Stimulated activated CD8-positive, alpha-beta memory T cell treated with anti-CD3 and anti-CD28 coated beads, Interleukin-4, amount 100 ng/mL, for 48 hours (primary cell): Measurements from ENCODE around the gene PDE4D.
A peak's percentile ranks its signal among the peaks of the same experiment; 100 is the strongest.

Experiments
- DNase-seq: peaks from one replicate; pipeline ENCODE4 v3.0.0-alpha.2; 2020

The PDE4D gene

GRCh38 chr5:58934629-58935097, 958.9 kb downstream of the PDE4D start:
- no peak for DNase-seq

DNA sequence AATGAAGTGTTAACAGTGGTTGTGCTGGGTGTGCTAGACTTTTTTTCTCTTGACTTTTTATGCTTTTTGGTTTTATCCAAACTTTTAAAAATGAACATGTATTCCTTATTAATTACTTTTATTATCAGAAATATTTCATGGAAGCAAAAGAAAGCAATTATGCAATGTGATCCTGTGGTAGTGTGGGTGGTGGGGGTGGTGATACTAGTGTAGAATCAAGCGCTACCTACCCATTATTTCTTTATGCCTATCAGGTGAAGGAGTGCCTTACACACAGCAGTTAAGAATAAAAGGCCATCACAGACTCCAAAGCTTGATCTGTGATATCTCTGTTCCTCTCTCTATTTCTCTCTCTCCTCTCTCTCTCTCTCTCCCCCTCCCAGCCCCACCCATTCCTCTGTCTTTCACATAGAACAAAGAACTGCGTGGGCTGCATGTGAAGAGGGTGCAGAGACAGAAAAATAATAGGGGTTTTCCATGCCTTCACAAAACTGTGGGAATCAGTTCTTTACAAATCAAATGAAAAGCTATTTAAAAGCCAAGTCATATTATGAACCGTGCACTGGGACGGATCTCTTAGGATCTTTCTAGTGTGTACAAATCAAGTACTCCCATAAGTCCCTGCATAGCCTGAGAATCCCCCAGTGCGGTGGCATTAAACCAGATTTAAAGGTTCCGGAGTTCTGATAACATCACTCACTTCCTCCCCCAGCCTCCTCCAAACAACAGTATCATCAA, 959.5 kb downstream of the PDE4D start:
- peak; percentile 40 for DNase-seq

- no peak for DNase-seq
Measured at GRCh38 chr5:58932057-58932612, 961.4 kb downstream of the PDE4D start.

DNA sequence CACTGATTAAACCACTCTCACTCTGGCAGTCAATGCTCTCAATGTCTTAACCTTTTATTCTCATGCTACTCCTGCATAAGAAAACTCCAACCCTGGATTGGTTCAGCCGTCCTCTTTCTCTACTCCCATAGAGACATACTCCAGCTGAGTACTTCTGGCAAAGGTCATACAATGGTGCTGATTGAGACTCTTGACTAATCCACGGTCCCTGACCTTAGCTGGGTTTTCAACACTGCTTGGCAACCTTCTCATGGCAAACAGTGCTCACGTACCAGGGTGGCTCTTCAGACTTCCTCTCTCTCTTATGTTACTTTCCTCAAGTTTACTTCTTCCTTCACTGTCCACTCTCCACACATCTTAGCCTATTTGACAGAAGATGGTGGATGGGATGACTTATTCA, 963.0 kb downstream of the PDE4D start:
- no peak for DNase-seq

GRCh38 chr5:58929726-58930125, 963.8 kb downstream of the PDE4D start:
- no peak for DNase-seq

DNA sequence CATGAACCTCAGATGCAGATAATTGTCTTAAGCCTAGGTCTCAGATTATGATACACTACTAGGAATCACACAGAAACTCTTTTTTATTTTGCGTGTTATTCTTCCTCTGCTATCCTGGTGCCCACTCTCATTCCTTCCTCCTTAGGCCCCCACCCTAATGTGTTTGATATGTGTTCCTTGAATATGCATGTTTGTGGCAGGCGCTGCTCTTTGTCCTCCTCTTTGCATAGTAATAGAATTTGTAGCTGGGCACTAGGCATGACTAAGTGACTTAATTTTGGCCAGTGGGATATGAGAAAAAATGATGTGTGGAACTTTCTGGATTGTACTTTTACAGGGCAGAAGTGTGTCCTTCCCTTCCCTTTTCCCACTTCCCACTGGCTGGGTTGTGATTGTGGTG, 965.6 kb downstream of the PDE4D start:
- DNase-seq = no peak

DNA sequence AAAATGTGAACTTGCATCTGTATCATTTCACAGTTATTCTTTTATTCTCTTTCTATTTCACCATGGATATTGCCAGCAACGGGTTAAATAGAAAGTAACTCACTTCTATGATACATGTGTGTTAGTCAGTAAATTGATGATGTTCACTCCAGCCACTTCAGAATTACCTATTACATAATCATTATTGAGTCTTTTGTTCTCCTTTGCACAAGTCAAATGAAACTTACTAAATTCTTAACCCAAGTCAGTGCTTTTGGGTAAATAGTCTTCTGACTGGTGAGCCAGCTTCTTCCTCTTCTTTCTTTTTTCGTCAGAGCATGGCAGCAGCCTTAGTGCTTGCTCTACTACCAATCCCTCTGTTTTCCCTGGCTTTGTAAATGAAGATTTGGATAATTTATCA, 966.3 kb downstream of the PDE4D start:
- no peak for DNase-seq

DNA sequence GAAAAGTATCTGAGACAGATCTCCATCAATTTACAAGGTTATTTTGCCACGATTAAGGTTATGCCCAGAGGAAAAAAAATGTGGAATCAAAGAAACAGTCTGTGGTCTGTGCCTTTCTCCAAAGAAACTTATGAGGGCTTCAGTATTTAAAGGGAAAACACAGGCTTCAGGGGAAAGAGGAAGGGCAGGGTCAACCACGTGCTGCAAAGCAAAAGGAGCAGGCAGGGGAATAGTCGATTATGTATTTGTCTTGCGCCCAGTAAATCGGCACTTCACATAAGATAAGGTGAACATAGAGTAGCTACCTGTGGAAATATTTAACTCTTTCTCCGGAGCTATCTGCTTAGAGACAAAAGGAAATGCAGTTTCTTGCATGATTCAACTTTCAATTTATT, 967.0 kb downstream of the PDE4D start:
- DNase-seq = no peak

DNA sequence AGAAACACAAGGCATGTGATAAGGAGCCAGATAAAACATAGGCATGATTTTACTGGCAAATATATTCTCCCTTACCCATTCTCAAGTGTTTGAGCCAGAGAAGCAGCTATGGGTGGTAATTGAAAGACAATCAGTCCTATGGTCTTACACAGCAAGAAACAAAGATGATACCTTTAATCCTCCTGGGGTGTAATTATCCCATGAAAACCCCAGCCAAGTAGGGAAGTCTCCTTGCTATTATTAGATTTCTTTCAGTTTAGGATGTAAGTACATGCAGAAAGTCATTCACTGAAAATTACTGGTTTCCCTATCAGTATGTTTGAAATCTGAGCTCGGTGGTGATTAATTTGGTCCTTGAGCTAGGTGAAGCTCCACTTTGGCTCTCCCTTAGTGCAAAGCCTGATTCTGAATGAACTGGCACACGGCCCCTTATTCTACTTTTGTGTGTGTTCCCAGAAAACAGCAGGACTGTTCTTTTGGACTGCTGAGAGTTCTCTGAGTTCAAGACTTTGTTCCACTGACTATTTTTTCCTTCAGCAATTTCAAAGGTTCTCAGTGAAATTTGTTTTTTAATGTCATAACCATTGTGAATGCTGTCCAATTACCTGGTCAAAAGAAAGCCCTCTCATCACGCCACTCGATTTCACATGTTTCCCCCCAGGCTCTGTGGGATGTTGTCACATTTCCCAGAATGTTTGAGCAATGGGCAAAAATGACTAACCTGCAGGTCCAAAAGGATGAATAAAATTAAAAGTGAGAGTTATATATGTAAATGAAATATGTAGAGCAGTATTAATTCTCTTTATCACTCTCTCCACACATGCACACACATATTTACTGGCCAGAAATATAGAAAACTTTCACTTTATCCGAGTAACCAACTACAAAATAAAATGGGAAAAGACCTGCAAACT, 967.6 kb downstream of the PDE4D start:
- DNase-seq = peak; percentile 36

DNA sequence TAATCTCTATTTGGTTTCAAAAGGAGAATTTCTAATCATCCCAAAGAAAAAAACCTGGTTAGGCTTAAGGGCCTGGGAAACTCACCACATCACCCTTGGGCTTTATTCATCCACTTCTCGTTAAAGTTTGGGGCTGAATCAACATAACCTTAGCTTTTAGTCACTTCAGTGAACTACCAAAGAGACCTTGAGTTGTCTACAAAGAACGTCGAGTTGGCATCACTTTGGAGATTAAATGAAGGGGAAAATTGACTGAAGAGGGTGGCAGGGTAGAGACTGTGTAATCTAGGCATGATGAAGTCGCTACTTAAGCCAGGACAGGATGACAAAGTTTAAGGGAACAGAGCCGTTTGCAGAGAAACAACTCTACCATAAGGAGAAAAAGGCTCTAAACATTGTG, 969.2 kb downstream of the PDE4D start:
- DNase-seq = no peak

DNA sequence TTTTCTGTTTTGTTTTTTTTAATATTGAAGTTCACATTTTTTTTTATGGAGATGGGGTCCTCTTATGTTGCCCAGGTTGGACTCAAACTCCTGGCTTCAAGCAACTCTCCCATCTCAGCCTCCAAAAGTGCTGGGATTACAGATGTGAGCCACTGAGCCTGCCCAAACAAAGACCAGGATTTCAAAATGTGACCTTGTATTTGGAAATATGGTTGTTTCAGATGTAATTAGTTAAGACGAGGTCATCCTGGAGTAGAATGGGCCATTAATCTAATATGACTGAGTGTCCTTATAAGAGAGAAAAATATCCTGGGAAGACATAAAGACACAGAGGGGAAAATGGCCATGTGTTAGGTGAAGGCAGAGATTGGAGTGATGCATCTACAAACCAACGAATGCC, 970.2 kb downstream of the PDE4D start:
- DNase-seq = no peak

DNA sequence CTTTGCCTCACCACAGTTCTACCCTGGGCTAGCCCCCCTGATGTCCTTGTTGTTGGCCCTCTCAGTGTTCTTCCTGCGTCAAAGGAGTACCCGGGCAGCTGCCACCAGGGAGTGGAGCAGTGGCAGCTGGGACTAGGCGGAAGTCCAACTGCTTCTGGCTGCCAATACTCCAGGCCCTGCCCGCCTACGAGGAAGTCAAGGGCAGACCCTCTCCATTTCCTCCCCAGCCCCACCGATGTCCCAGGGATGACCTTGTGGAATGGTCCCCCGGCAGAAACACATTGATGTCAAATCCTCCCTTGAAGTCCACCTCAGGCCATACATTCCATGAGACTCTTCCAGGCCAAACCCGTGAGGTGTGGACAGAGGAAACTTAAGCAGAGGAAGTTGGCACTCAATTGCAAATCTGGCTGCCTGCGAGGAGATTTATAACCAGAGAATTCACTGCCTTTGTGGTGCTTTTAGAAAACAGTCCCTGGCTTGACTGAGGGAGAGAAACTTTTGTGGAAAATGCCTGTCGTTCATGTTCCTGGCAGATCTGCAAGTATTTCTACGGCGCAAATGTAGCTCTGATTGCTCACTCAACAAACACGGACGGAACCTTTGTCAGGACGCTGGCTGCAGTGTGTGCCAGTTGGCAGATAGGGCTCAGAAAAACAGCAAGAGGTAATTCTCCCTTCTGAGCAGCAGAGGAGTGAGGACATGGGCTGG, 970.9 kb downstream of the PDE4D start:
- DNase-seq = no peak

DNA sequence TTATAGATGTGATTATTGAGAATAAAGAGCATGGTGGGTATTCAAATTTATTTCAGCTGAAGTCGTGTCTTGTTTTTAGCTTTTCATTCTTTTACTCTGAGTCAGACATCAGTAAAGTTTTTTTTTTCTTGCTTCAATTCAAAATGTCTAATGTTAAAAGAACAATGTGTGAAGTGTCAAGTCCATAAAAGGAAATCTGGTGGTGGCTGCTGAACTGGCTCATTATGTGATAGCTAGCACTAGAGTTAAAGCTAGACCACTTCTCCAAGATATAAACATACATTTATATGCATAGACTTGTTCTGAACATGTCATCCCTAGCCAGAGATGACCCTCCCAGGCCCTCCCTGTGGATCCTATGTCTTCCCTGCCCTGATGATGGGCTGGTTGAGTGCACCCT, 972.4 kb downstream of the PDE4D start:
- DNase-seq = no peak

- no peak for DNase-seq
Measured at GRCh38 chr5:58919833-58920232, 973.7 kb downstream of the PDE4D start.
